ENCODE results near the gene FNTB.

GRCh38 chr14:64955297-64955696 is 31.4 kb upstream of the FNTB start:
- TF ChIP-seq EZH2 (IDR thresholded peaks at IDR 0.05; ENCODE audit: borderline replicate concordance, insufficient read depth, low read depth, low read length, poor library complexity, severe bottlenecking) = no peak
- no peak for TF ChIP-seq CTCF (IDR thresholded peaks at IDR 0.05)
